ENCODE data around the gene FMNL2. TPM values are rescaled to one million over a fixed set of nuclear protein-coding genes. Genes with fewer than 3 reads are reported as not detected.
A peak's percentile ranks its signal among the peaks of the same experiment; 100 is the strongest.

FMNL2 gene
- polyA plus RNA-seq, 4 donors = 7.0 to 23.3 (median 8.7) TPM

DNA sequence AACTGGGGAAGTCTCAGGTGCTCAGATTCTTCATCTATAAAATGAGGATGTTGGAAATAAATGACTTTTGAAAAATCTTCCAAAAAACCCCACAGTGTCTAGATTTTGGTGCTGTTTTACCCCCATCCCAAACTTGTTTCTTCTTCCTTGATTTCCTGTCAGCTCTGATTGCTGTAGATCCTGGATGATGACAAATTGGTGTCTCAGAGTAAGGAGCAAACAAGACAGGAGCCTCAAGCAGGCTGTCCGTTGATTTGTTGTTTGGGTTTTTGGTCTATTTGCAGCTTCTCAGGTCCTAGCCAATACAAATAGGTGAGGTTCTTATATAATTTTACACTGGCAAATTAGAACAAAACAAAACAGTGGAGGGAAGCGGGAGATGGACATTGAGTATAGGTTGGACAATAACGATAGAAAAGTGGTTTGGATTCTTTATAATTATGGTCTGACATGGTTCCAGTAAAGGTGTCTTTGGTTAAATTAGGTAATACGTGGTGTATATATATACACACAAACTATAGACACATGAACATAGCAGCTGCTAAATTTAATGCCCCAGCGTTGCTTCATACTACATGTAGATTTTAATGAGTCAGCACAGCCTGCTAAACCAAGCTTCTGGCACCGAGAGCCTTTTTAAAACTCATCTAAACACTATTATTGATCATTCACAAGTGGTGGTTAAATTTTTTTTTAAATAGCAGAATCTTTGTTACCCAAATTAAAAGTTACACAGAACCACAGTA is 142.5 kb downstream of the FMNL2 start:
- peaks cover 1 to 24% (median 1%) of the 10 kb centered on the region in 3 donors for H3K4me1 ChIP-seq (ENCODE audit: control insufficient read depth in 3 of 3, insufficient read depth in 2 of 3, low read depth in 1 of 3, low read length in 2 of 3)
- FAIRE-seq = no peak
- no peak overlapping the region for H3K4me3 ChIP-seq (ENCODE audit: low read depth in 1 of 3, low read length in 3 of 3)
- DNase-seq = no peak
- H3K27ac ChIP-seq (ENCODE audit: low read depth in 1 of 3, low read length in 2 of 3) = no peak overlapping the region
- H3K27me3 ChIP-seq (ENCODE audit: control insufficient read depth in 3 of 3, insufficient read depth in 3 of 3, low read length in 3 of 3) = no peaks in the 10 kb centered on the region
- no peaks in the 10 kb centered on the region for H3K36me3 ChIP-seq (ENCODE audit: control insufficient read depth in 3 of 3, insufficient read depth in 2 of 3, low read depth in 1 of 3, low read length in 3 of 3)
- no peaks in the 10 kb centered on the region for H3K9me3 ChIP-seq (ENCODE audit: control insufficient read depth in 2 of 2, insufficient read depth in 1 of 2, low read depth in 1 of 2, low read length in 1 of 2)
- WGBS, 3 donors = 80 to 90% (median 87%) methylated on average over 6 of the region's 6 CpGs

DNA sequence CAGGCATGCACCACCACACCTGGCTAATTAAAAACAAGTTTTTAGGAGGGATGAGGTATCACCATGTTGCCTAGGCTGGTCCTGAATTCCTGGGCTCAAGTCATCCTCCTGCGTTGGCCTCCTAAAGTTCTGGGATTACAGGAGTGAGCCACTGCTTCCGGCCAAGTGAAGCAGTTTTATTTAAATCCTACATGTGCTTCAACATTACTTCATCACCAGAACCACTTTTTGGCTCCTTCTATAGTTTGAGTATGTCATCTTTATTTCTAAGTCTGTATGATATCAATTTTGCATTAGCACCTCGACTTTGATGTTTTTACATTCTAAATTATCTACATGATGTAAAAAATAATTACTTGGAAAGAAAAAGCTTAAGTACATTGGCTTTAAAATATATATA is 144.3 kb downstream of the FMNL2 start:
- H3K4me1 ChIP-seq (ENCODE audit: control insufficient read depth in 3 of 3, insufficient read depth in 2 of 3, low read depth in 1 of 3, low read length in 2 of 3) = peaks cover 0 to 13% (median 0%) of the 10 kb centered on the region in 3 donors
- no peaks in the 10 kb centered on the region for H3K27me3 ChIP-seq (ENCODE audit: control insufficient read depth in 3 of 3, insufficient read depth in 3 of 3, low read length in 3 of 3)
- no peak overlapping the region for H3K4me3 ChIP-seq (ENCODE audit: low read depth in 1 of 3, low read length in 3 of 3)
- DNase-seq = no peak
- no peak overlapping the region for H3K27ac ChIP-seq (ENCODE audit: low read depth in 1 of 3, low read length in 2 of 3)
- H3K36me3 ChIP-seq (ENCODE audit: control insufficient read depth in 3 of 3, insufficient read depth in 2 of 3, low read depth in 1 of 3, low read length in 3 of 3) = no peaks in the 10 kb centered on the region
- no peaks in the 10 kb centered on the region for H3K9me3 ChIP-seq (ENCODE audit: control insufficient read depth in 2 of 2, insufficient read depth in 1 of 2, low read depth in 1 of 2, low read length in 1 of 2)
- 91 to 95% (median 93%) methylated on average over 3 of the region's 3 CpGs for WGBS, 3 donors
- no peak for FAIRE-seq

DNA sequence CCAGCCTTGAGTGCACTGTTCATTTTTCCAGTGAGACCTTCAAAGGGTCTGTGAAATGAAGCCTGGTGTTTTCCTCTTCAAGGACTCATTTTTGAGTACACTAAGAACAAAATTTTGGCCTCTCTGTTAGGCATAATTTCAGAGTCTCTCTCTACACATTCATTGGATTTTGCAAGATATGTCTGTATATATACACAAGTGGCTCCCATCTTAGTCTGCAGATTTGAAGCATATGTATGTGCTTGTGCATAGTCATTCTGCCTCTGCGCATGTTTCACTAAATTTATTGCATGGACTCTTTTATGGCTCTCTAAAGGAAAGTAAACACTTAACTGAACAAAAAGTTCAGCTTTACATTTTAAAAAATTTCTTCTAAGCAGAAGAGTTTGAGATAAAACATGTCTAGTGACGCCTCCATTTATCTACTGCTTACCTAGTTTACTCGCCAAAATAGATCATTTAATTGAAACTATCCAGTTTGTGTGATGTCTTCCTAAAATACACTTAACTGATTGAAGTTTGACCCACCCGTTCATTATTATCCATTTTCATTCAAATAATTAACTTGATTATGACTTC is 145.9 kb downstream of the FMNL2 start:
- 21 to 69% (median 35%) methylated on average over 4 of the region's 4 CpGs for WGBS, 3 donors
- H3K4me3 ChIP-seq (ENCODE audit: low read depth in 1 of 3, low read length in 3 of 3) = peak overlapping the region in 1 of 3 donors; percentile 16
- no peaks in the 10 kb centered on the region for H3K9me3 ChIP-seq (ENCODE audit: control insufficient read depth in 2 of 2, insufficient read depth in 1 of 2, low read depth in 1 of 2, low read length in 1 of 2)
- peaks cover 0 to 20% (median 0%) of the 10 kb centered on the region in 3 donors for H3K4me1 ChIP-seq (ENCODE audit: control insufficient read depth in 3 of 3, insufficient read depth in 2 of 3, low read depth in 1 of 3, low read length in 2 of 3)
- no peaks in the 10 kb centered on the region for H3K27me3 ChIP-seq (ENCODE audit: control insufficient read depth in 3 of 3, insufficient read depth in 3 of 3, low read length in 3 of 3)
- peak overlapping the region in 1 of 3 donors; percentile 62 for H3K27ac ChIP-seq (ENCODE audit: low read depth in 1 of 3, low read length in 2 of 3)
- no peak for FAIRE-seq
- DNase-seq = peak; percentile 44 to 65
- H3K36me3 ChIP-seq (ENCODE audit: control insufficient read depth in 3 of 3, insufficient read depth in 2 of 3, low read depth in 1 of 3, low read length in 3 of 3) = no peaks in the 10 kb centered on the region

DNA sequence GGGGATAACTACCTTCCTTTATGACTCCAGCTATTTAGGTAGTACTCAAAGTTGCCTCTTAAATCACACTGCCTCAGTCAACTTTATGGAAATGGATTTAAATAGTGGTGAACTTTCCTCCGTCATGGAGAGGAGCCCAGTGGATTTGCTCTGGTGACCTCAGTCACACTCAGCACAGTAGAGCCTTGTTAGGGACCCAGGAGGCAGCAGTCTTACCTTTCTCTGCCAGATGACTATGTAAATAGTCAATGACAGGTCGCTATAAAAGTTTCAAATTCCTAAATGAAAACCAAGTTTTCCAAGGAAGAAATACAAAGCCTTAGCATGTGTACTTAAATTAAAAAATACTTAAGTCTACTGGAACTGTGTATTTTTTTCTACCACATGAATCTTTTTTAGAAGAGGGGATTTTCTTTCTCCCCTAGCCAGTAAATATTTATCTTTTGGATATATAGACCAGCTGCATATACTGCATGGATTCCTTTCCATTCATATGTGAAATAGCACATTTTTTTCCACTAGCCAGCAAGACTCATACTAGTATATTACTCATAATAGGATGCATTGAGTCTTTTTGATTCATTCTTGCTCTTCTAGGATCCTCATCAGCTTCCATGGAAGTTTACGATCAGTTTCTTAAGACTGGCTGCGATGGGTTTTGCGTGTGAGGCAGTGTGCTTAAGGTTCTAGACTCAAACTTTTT is 147.1 kb downstream of the FMNL2 start:
- DNase-seq (peak; percentile 35 to 45), FAIRE-seq (no peak)
- Histone ChIP-seq H3K4me3 (ENCODE audit: low read depth in 1 of 3, low read length in 3 of 3) (peak overlapping the region in 1 of 3 donors; percentile 16), H3K4me1 (ENCODE audit: control insufficient read depth in 3 of 3, insufficient read depth in 2 of 3, low read depth in 1 of 3, low read length in 2 of 3) (peaks cover 0 to 28% (median 0%) of the 10 kb centered on the region in 3 donors), H3K9me3 (ENCODE audit: control insufficient read depth in 2 of 2, insufficient read depth in 1 of 2, low read depth in 1 of 2, low read length in 1 of 2) (no peaks in the 10 kb centered on the region), H3K36me3 (ENCODE audit: control insufficient read depth in 3 of 3, insufficient read depth in 2 of 3, low read depth in 1 of 3, low read length in 3 of 3) (no peaks in the 10 kb centered on the region), H3K27me3 (ENCODE audit: control insufficient read depth in 3 of 3, insufficient read depth in 3 of 3, low read length in 3 of 3) (no peaks in the 10 kb centered on the region), H3K27ac (ENCODE audit: low read depth in 1 of 3, low read length in 2 of 3) (peak overlapping the region in 1 of 3 donors; percentile 62)
- WGBS, 3 donors = 61 to 73% (median 72%) methylated on average over 5 of the region's 5 CpGs

DNA sequence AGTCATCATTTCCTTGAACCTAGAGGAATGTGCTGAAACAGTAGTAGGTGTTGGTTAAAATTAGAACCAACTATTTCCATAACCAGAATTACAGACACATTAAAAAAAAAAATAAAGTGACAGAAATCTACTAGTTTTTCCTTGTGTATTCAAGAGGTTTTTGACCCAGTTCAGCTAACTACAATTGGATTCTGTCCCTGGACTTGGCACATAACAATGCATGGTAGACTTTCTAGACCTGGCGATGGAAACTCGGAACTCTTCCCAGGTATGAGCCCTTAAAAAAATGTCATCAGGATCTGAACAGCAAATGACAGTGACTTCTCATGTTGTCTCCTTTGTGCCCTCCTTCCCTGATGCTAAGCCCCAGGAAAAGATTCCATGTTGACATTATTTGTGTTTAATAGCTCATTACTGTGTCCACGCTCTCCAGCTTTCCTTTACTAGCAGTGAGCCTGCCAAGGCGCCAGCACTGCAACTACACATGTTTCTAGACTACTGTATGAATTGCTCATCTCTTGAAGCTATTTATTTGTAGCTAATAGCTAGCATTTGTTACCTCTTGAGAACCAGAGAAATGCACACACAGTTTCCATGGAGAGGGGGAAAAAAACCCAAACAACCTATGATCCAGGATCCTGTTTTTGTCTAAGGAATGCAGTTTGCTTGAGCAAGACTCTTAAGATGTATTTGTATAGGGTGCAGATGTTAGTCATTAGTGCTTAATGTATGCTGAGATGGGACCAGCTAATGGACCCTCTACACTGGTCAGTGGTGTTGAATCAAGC is 148.5 kb downstream of the FMNL2 start:
- peaks cover 0 to 34% (median 0%) of the 10 kb centered on the region in 3 donors for H3K4me1 ChIP-seq (ENCODE audit: control insufficient read depth in 3 of 3, insufficient read depth in 2 of 3, low read depth in 1 of 3, low read length in 2 of 3)
- FAIRE-seq (no peak), DNase-seq (no peak)
- H3K36me3 ChIP-seq (ENCODE audit: control insufficient read depth in 3 of 3, insufficient read depth in 2 of 3, low read depth in 1 of 3, low read length in 3 of 3) = no peaks in the 10 kb centered on the region
- no peak overlapping the region for H3K27ac ChIP-seq (ENCODE audit: low read depth in 1 of 3, low read length in 2 of 3)
- no peaks in the 10 kb centered on the region for H3K9me3 ChIP-seq (ENCODE audit: control insufficient read depth in 2 of 2, insufficient read depth in 1 of 2, low read depth in 1 of 2, low read length in 1 of 2)
- H3K4me3 ChIP-seq (ENCODE audit: low read depth in 1 of 3, low read length in 3 of 3) = no peak overlapping the region
- 80 to 97% (median 91%) methylated on average over 4 of the region's 4 CpGs for WGBS, 3 donors
- H3K27me3 ChIP-seq (ENCODE audit: control insufficient read depth in 3 of 3, insufficient read depth in 3 of 3, low read length in 3 of 3) = no peaks in the 10 kb centered on the region

DNA sequence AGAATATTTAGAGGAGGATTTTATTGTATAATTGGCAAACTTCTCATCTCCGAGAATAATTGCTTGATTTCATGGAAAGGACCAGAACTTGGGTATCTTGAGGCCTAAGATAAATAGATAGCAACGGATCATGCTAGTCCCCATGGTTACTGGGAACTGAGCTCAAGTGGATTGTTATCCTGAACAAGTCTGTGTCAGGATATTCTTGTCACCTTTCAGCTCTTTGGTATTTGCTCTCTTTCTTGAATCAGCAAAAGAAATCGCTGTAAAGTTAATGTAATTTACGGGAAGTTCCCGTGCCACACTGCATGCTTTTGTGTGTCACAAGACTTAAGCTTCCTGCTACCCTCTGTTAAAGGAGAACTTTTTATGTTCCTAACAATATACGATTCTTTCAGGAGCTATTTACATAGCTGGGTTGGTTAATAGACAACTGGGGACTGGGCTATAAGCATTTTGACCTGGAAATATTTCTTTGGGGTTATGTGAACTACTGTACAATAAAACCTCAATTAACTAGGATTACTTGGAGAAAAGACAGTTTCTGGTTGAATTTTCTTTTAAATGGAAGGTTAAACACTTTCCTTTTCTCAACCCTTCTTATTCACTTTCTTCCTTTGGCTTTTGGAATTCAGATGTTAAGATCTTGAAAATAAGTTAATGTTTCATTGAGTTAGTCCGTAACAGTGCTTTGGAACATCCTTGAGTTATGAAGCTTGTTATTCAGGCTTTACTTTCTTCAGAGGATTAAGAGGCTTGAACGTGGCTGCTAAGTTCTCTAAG is 151.2 kb downstream of the FMNL2 start:
- Histone ChIP-seq H3K27me3 (ENCODE audit: control insufficient read depth in 3 of 3, insufficient read depth in 3 of 3, low read length in 3 of 3) (no peaks in the 10 kb centered on the region), H3K4me1 (ENCODE audit: control insufficient read depth in 3 of 3, insufficient read depth in 2 of 3, low read depth in 1 of 3, low read length in 2 of 3) (peaks cover 0 to 38% (median 0%) of the 10 kb centered on the region in 3 donors), H3K4me3 (ENCODE audit: low read depth in 1 of 3, low read length in 3 of 3) (no peak overlapping the region), H3K36me3 (ENCODE audit: control insufficient read depth in 3 of 3, insufficient read depth in 2 of 3, low read depth in 1 of 3, low read length in 3 of 3) (no peaks in the 10 kb centered on the region), H3K9me3 (ENCODE audit: control insufficient read depth in 2 of 2, insufficient read depth in 1 of 2, low read depth in 1 of 2, low read length in 1 of 2) (no peaks in the 10 kb centered on the region), H3K27ac (ENCODE audit: low read depth in 1 of 3, low read length in 2 of 3) (peak overlapping the region in 2 of 3 donors; percentile 12 to 71)
- DNase-seq (peak in 1 of 2 donors; percentile 85), FAIRE-seq (no peak)
- 17 to 37% (median 18%) methylated on average over 8 of the region's 8 CpGs for WGBS, 3 donors

DNA sequence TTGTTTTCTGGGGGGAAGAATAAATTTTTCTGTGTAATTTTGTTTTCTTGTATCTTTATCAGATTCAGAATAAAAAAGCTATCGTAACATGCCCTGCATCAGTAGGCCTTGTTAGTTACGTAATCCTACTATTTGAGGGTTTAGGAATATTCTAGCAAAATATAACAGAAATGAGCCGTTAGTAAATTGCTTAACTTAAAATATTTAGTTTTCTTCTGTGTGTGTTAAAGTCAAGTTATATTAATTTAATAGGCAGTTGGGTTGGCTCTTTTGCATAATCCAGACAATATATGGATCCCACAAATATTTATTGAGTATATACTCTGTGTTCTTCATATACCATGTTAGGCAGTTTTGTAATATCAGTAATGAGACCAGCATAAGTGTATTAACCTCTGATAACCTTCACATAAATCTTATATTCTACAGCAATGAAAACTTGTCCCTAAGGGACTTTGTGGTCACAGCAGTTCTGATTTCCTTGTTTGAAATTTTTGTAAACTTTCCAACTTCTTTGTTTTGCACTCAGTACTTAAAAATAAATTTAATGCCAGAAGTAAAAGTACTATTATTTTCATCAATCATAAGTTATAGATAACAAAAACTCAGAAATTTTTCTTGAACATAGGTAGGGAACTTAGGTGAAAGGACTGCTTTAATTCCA is 151.9 kb downstream of the FMNL2 start:
- H3K4me3 ChIP-seq (ENCODE audit: low read depth in 1 of 3, low read length in 3 of 3) = no peak overlapping the region
- H3K9me3 ChIP-seq (ENCODE audit: control insufficient read depth in 2 of 2, insufficient read depth in 1 of 2, low read depth in 1 of 2, low read length in 1 of 2) = no peaks in the 10 kb centered on the region
- peak overlapping the region in 1 of 3 donors; percentile 71 for H3K27ac ChIP-seq (ENCODE audit: low read depth in 1 of 3, low read length in 2 of 3)
- no peaks in the 10 kb centered on the region for H3K27me3 ChIP-seq (ENCODE audit: control insufficient read depth in 3 of 3, insufficient read depth in 3 of 3, low read length in 3 of 3)
- no peak for FAIRE-seq
- H3K4me1 ChIP-seq (ENCODE audit: control insufficient read depth in 3 of 3, insufficient read depth in 2 of 3, low read depth in 1 of 3, low read length in 2 of 3) = peaks cover 0 to 35% (median 0%) of the 10 kb centered on the region in 3 donors
- WGBS, 3 donors = 86 to 91% (median 87%) methylated on average over 3 of the region's 3 CpGs
- H3K36me3 ChIP-seq (ENCODE audit: control insufficient read depth in 3 of 3, insufficient read depth in 2 of 3, low read depth in 1 of 3, low read length in 3 of 3) = no peaks in the 10 kb centered on the region
- no peak for DNase-seq
